SK-N-SH (cell line): Measurements from ENCODE around the gene CBX6.

Experiments
- MEF2A ChIP-seq: IDR thresholded peaks from 2 replicates; pipeline ENCODE4 v1.4.0; 2012; ENCODE audit warnings: low read depth, borderline replicate concordance
- TF ChIP-seq, protein P1 (sequence below): fragments of 200-600 bp; sonication (generic); IDR thresholded peaks from 2 replicates; pipeline ENCODE4 v1.6.1; 2017; ENCODE audit warnings: antibody characterized with exemption, mild to moderate bottlenecking, moderate library complexity

DNA sequence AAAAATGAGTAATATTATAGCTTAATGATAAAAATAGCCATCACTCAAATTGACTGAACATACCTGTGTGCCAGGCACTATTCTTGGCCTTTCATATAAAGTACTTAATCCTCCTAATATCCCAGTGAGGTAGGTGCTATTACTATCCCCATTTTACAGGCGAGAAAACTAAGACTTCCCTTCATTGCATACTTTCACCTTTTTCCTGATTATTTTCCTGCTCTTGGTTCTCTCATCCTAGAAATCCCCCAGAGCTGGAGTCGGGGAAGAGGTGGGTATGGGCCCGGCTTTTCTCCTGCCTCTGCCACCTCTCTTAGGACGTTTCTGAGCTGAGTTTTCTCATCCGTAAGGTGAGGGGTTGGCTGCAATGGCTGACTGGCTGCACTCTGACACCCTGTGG, 30.4 kb downstream of the CBX6 start:
- TF ChIP-seq, protein P1, sequence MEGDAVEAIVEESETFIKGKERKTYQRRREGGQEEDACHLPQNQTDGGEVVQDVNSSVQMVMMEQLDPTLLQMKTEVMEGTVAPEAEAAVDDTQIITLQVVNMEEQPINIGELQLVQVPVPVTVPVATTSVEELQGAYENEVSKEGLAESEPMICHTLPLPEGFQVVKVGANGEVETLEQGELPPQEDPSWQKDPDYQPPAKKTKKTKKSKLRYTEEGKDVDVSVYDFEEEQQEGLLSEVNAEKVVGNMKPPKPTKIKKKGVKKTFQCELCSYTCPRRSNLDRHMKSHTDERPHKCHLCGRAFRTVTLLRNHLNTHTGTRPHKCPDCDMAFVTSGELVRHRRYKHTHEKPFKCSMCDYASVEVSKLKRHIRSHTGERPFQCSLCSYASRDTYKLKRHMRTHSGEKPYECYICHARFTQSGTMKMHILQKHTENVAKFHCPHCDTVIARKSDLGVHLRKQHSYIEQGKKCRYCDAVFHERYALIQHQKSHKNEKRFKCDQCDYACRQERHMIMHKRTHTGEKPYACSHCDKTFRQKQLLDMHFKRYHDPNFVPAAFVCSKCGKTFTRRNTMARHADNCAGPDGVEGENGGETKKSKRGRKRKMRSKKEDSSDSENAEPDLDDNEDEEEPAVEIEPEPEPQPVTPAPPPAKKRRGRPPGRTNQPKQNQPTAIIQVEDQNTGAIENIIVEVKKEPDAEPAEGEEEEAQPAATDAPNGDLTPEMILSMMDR: no peak
- no peak for TF ChIP-seq MEF2A
